HG03520 (cell line): ENCODE results near the gene FBF1.

Experiments used
- ATAC-seq: cut with Tn5 transposase; IDR thresholded peaks from one replicate; pipeline ENCODE4 v1.9.1; 2021; ENCODE audit warnings: mild to moderate bottlenecking, moderate library complexity; ENCODE audit not compliant: unreplicated experiment

FBF1 gene

GRCh38 chr17:75950855-75951554 lies 10.2 kb upstream of the FBF1 start:
- ATAC-seq, result no peak

GRCh38 chr17:75950421-75950820 lies 9.6 kb upstream of the FBF1 start:
- no peak for ATAC-seq

- ATAC-seq, result no peak
Observed at GRCh38 chr17:75945211-75945610, 4.4 kb upstream of the FBF1 start.

- ATAC-seq, result no peak
Observed at GRCh38 chr17:75943491-75943890, 2.6 kb upstream of the FBF1 start.

- no peak for ATAC-seq
Observed at GRCh38 chr17:75942473-75942872, 1.6 kb upstream of the FBF1 start.

- ATAC-seq, result no peak
Observed at GRCh38 chr17:75941442-75941819, 589 bp upstream of the FBF1 start.

- no peak for ATAC-seq
Observed at GRCh38 chr17:75937652-75938051, 3.2 kb downstream of the FBF1 start.

- ATAC-seq, result no peak
Observed at GRCh38 chr17:75933808-75934207, 7.0 kb downstream of the FBF1 start.

GRCh38 chr17:75932852-75933251 lies 8.0 kb downstream of the FBF1 start:
- no peak for ATAC-seq

GRCh38 chr17:75931062-75931461 lies 9.8 kb downstream of the FBF1 start:
- ATAC-seq, result no peak

GRCh38 chr17:75927286-75927922 lies 13.4 kb downstream of the FBF1 start:
- no peak for ATAC-seq

- ATAC-seq, result no peak
Observed at GRCh38 chr17:75926456-75926855, 14.4 kb downstream of the FBF1 start.

GRCh38 chr17:75925912-75926311 lies 14.9 kb downstream of the FBF1 start:
- ATAC-seq, result no peak

- no peak for ATAC-seq
Observed at GRCh38 chr17:75925103-75925502, 15.7 kb downstream of the FBF1 start.

GRCh38 chr17:75922963-75923874 lies 17.6 kb downstream of the FBF1 start:
- no peak for ATAC-seq

GRCh38 chr17:75922173-75922961 lies 18.5 kb downstream of the FBF1 start:
- ATAC-seq, result no peak

GRCh38 chr17:75921596-75921995 lies 19.2 kb downstream of the FBF1 start:
- ATAC-seq, result no peak

GRCh38 chr17:75920045-75920560 lies 20.7 kb downstream of the FBF1 start:
- ATAC-seq, result no peak

GRCh38 chr17:75919611-75920010 lies 21.2 kb downstream of the FBF1 start:
- no peak for ATAC-seq

GRCh38 chr17:75917917-75918445 lies 22.9 kb downstream of the FBF1 start:
- ATAC-seq, result no peak
